GM21619 (cell line): ENCODE results near the gene BRPF3.

Experiments used
- ATAC-seq: cut with Tn5 transposase; IDR thresholded peaks from one replicate; pipeline ENCODE4 v1.9.1; 2021; ENCODE audit not compliant: unreplicated experiment

Gene BRPF3

DNA sequence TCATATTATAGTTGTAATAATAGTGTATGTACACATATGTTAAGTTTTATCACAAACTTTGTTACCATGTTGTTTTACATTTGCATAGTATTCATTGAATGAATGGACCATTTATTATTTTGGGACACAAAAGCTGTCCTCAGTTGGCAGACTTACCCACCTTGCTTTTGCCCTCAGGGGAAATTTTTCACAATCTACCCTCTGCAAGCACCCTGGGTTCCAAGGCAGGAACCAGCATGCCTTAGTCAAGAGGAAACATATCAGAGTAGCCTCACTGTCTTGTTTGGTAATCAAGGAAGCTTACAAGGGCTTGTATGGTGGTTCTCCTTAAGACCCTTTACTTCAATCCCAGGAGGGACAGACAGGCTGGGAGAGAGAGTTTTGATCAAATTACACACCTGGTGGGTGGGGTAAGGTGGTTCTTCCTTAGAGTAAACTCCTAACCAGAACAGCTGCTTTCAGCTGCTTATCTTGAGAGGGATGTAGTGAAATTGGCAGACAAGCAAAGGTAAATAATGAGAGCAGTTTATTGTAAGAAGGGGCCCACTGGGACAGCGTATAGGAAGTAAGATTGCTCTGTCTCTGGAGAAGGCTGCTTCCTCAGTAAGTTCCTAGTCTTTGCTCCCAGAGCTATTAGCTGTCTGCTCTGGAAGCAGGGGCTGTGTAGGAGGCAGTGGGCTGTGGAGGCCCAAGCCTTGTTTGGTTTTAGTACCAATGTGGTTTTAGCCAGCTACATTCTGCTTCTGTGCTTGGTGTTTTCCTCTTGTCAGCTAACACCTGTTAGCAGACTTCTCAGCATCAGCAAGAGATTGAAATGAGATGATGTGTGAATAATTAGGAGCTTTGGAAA, 31.1 kb downstream of the BRPF3 start:
- no peak for ATAC-seq

DNA sequence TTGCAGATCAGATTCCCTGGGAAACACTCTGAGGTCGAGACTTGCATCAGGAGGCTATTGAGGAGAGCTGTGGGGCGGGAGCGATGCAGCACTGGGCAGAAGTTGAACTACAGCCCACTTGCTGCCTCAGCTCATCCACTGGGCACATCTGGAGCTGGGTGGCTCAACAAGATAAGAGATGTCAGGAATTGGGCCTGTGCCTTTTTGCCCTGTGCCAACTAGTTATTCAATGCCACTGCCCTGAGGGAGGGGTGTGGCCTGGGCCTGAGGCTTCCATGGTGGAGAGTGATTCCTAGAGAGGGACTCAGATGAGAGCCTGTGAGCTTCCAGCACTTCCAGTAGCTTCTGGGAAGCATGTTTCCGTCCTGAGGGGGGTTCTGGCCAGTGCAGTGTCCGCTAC, 32.7 kb downstream of the BRPF3 start:
- ATAC-seq, result no peak

DNA sequence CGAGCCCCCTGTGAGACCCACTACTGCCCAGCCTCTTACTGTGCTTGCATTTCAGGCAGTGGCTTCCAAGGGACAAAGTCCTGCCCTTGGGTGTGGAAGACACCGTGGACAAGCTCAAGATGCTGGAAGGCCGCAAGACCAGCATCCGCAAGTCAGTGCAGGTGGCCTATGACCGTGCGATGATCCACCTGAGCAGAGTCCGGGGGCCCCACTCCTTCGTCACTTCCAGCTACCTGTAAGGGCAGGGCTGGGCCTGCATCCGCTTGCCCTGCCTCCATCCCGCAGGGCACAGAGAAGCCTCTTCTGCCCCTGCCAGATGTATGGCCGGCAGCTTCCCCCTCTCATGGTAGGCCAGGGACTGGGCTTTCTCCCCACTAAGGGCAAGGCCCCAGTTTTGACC, 33.8 kb downstream of the BRPF3 start:
- ATAC-seq, result no peak

DNA sequence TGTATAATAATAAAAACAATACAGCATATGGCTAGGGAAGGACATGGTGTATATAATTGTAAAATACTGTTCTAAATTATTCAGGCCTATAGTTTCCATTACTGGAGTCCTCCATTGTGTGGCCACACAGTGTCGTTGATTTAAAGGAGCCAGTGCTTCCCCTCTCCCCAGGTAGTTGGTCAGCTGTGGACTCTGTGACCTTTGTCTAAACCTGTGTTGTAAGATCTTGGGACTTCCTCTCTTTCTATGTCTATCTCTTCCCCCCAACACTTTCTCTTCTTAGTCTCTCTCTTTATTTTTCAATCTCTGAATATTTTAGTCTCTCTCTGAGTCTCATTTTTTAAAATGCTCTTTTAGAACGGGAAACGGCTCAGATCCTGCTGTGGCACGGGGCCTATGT, 35.6 kb downstream of the BRPF3 start:
- ATAC-seq, result no peak

DNA sequence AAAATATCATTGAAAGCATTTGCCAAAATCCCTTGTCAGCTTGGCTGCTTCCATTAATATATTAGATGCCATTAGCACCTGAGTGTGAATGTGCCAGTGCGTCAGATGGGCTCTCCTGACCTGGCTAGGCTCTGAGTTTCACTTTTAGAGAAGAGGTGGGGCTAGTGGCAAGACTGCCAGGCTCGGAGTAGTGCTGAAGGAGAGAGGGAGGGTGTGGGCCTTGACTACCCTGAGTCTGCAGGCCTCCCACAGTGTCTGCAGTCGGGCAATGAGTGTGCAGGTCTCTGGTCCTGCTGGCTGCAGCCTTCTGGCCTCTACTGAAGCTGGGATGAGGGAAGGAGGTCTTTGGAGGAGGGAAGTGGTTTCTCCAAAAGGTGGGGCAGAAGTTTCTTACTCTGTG, 38.8 kb downstream of the BRPF3 start:
- ATAC-seq, result no peak

DNA sequence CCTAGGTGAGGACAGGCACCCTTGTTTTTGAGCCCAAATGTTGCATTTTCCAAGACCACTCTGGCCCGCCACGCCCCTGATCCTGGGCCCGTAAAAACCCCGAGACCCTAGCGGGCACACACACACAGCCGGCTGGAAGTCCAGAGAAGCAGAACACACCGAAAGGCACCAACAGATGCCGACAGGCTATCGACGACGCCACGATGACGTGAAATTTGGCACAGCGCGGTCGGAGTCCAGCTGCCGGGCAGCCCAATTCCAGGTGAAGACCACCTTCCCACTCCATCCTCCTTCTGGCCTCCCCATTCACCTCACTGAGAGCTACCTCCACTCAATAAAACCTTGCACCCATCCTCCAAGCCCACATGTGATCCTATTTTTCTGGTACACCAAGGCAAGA, 39.3 kb downstream of the BRPF3 start:
- no peak for ATAC-seq

DNA sequence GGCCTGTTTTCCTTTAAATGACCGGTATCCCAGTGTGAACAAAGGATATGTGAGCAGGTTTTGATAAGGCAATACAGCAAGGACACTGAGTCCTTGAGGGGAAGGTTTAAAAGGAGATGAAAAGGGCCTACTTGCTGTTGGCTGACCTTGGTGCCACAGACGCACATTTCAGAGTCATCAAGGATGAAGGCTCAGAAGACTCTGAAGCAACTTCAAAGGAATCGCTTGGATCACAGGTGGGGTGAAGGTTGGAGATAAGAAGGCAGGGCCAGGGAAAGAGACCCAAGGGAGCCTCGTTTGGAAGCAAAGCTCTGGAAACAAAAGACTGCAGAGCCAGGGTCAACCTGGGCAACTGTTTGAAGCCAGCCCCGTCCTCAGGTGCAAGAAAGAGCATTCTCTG, 43.2 kb downstream of the BRPF3 start:
- ATAC-seq, result no peak

DNA sequence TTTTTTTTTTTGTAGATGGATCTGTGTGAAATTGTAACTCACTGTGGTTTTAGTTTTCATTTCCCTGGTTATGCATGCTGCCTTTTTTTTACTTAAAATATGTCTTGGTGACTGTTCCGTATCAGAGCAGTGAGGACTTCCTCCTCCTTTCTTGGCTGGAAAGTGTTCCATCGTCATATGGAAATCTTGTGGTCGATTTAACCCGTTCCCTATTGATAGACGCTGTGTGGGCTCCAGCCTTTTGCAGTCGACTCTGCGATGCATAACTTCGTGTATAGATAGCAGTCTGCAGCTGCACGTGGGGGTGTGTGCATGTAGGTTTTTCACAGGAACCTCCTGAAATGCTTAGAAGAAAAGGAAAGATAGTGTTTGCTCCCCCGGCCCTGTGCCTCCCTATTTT, 45.2 kb downstream of the BRPF3 start:
- ATAC-seq, result no peak

DNA sequence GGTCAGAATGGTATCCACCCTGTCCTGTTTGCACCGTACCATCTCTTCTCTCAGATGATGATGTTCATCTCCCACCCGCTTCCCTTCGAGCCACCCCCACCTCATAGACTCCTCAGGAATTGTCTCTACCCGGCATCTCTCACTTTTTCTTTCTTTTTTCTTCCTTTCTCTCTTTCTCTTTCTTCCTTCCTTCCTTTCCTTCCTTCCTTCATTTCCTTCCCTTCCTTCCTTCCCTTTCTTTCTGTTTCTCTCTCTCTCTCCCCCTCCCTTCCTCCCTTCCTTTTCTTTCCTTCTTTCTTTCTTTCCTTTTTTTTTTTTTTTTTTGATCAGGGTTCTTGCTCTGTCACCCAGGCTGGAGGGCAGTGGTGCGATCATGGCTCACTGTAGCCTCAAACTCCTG, 45.6 kb downstream of the BRPF3 start:
- ATAC-seq, result no peak

DNA sequence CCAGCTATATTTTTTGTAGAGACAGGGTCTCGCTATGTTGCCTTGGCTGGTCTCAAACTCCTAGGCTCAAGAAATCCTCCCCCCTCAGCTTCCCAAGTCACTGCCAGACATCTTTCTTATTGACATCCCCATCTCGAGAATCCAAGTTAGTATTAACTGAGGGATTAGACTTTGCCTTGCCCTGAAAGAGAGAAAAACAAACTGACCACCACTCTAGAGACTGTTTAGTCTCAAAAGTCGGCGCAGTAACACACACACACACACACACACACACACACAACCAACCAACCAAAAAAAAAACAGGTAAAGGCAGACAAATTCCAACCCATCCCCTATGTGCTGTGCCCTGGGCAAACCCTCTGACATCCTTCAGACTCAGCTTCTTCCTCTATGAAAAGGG, 46.1 kb downstream of the BRPF3 start:
- no peak for ATAC-seq

DNA sequence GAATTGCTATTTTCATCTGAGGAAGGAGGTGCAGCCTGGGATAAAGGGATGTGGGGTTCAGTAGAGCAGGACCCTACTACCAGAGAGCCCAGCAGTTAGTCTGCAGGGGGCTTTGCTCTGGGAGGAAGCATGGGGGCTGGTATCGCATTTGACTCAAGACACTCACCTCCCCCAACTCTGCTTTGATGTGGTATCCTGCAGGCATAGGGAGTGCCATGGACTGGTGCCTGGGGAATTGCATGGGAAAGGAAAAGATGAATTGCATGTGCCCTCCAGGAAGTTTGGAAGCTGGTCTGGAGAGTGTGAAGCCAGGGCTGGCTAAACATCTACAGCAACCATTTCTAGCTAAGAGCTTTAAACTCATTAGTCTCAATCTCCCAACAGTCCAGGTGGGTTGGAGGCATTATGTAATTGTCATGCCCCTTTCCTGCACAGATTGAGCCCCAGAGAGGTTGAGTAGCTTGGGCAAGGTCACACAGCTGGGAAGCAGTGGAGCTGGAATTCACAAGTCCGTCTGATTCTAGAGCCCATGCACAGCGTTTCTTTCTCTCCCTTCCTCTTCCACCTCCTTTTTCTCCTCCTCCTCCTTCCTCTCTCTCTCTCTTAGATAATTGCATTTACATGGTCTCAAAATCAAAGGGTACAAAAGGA, 47.1 kb downstream of the BRPF3 start:
- ATAC-seq, result no peak

DNA sequence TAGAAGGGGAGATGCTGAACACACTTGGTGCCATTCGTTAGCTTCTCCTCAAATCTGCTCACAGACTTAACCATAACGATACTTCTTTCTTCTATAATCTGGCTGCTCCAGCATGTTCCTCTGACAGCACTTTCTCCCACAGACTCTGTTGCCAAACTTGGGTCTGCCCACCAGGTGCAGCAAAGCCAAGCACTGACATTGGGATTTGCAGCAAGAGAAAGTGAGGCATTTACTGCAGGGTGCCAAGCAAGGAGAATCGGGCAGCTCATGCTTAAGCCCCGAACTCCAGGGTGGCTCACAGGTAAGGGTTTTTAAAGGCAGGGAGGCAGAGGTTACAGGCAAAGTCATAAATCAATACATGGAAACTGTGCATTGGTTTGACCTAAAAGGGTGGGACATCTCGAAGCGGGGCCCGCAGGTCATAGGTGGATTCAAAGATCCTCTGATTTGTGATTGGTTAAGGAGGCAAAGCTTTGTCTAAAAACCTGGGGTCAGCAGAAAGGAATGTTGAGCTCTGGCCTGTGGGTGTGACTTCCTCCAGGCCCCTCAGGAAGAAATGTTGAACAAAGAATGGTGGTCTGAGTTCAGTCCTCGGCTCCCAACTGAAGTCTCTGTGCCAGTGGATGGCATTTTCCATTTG, 48.2 kb downstream of the BRPF3 start:
- ATAC-seq, result no peak

DNA sequence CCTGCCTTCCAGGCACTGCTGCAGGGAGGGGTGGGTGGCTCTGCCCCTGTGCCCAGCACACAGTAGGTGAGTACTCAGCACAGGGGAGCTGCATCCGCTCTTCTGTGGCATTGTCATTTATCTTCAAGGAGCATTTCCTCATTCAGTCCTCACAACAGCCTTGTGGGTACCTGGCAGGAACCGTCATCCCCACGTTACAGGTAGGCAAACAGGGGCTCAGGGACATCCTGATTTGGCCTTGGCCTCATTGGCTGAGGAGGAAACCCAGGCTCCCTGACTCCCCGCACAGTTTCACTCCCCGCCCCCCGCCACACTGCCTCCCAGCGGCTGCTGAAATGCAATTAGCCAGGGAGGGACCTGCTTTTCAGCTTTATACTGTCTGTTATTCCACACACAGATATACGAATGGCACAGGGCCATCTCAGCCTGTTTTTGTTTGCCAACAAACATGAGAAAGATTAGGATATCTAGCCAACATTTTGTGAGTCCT, 49.1 kb downstream of the BRPF3 start:
- ATAC-seq, result no peak

DNA sequence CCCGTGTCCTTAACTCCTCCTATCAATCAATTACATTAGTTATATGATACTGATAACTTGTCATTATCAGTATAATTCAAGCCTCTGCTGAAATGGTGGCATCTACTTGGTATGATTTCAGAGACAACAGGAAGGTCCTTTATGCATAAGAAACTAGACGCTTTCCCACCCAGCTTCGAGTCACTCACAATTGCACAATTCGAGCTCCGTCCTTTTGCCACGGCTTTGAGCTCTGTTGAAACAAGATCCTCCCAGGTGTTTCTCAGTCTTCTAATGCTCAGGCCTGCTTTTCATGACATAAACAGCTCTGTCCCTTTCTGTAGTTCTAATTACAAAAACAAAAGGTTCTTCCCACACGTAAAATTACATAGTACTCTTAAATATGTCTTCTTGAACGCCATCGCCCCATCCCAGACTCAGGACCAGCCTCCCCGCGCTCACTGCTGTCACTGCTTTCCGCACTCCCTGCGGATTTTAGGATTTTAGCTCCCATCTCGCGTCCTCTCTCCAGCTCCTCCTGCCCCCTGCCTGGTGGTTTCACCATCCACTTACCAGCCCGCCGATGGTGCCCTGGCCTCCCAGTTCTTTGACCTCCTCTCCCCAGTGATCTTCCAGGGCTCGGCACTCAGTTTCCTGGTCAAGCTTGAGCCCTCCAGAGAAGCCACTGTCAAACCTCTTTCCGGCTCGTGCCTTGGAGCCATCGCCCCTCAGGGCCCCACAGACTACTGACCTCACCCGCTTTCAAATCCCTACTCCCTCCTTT, 50.1 kb downstream of the BRPF3 start:
- no peak for ATAC-seq

DNA sequence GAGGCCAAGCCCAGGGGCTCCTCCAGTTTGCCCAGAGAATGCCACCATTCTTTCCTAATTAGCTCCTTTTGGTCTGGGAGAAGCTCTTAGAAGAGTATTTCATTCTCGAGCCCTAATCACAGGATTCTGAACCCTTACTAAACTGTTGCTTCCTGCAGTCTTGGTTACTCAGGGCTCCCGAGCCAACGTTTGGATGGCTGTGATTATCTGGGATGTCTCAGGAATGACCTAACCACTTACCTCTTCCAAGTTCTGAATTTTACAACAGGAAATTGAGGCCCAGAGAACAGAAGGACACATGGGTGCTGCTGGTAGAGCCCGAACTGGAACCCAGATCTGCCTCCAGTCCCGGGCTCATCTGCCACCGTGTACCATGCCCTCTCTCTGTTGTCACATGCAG, 51.1 kb downstream of the BRPF3 start:
- ATAC-seq, result no peak

DNA sequence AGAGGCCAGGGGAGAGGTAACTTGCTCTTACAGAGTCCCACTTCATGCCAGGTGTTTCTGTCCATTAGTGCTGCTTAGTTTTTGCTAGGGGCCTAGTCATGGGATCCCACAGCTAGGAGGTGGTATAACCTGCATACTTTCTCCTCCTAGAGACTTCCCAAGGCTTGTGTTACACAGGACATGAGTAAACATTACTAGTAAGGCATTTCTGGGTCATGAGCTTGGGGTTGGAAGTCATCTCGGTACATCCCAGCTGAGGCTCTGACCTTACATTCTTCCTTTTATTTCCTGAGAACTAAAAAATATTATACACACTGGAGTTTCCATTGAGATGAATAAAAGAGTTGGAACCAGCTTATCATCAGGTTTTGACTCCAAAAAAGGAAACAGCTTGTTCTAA, 52.4 kb downstream of the BRPF3 start:
- no peak for ATAC-seq

DNA sequence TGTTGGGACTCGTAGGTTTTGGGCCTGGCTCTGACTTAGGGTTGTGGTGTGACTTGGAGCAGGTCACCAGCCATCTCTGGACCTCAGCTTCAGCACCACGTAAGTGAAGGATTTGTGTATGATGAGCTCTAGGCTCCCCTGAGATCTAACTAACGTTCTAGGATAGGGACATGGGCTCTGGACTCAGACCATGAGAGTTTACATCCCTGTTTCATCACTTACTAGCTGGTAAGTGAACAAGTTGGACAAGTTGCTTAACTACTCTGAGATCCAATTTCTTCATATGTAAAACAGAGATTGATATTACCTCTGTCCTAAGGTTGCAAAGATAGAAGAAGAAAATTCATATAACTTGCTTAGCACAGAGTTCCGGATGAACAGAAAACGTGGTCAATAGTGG, 53.0 kb downstream of the BRPF3 start:
- ATAC-seq, result no peak

DNA sequence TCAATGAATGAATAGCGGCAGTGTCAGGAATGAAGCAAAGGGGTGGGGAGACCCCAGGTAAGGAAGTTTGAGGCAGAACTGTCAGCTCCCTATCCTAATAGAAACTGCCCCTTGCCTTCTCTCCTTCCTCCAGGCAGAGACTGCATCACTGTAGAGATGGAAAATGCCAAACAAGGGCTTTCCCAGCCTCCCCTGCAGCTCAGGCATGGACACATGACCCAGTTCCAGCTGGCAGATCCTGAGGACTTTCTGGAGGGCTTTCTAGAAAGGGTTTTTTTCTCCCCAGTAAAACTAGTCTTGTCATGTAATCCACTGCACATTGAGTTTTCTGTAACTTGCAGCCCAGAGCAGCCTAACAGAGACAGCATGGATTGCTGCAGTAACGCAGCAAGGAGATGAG, 55.5 kb downstream of the BRPF3 start:
- no peak for ATAC-seq

DNA sequence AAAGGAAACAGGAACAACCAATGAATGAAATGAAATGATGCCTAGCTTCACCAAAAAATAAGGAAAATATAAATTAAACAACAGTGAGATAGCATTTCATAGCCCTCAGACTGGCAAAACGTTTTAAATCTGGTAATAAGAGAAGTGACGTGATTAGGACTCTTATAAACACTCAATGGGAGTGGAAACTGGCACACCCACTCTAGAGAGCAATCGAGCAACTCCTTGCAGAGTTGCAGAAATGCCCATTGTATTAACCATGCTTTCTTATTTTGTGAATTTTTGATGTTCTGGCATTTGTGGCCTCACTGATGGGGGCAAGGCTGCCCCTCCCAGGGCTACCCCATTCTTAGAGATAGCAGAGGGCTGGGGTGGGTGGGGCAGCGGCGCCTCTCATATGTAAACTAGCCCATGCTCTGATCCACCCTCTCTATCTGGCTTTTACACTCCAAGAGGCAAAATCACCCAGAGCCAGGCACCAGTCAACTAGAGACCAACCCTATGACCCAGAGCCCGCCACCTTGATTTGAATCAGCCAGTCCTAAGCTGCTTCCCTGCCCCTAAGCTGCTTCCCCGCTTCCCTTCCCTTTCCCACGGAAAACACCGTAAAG, 67.0 kb downstream of the BRPF3 start:
- ATAC-seq, result no peak

DNA sequence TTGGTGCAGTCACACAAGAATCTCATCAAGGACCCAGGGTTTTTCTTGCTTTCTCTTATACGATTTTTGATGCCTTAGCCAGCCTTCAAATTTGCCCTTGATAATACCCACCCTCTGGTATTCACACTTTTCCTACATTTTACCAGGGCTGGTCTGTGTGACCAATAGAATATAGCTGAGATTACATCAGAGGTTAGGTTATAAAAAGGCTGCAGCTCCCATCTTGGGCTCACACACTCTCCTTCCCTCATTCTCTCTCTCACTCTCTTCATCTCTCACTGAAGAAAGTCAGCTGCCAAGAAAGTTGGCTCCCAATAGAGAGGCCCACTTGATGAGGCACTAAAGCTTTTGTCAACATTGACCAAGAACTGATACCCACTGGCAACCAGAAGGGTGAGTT, 69.2 kb downstream of the BRPF3 start:
- no peak for ATAC-seq
